ENCODE measurements around the gene TRNAU1AP.

The TRNAU1AP gene

GRCh38 chr1:28604411-28604810 lies 51.5 kb downstream of the TRNAU1AP start:
- no peak for DNase-seq (ENCODE audit: low read depth)
- H3K4me3 ChIP-seq (ENCODE audit: low read depth, low read length) = no peak overlapping the region
- TF ChIP-seq CTCF (IDR thresholded peaks at IDR 0.05; ENCODE audit: low read depth, low read length, missing control alignments) = no peak

- no peak overlapping the region for H3K4me3 ChIP-seq (ENCODE audit: low read depth, low read length)
- DNase-seq (ENCODE audit: low read depth) = no peak
- no peak for TF ChIP-seq CTCF (IDR thresholded peaks at IDR 0.05; ENCODE audit: low read depth, low read length, missing control alignments)
These were observed 52.1 kb downstream of the TRNAU1AP start for GRCh38 chr1:28604962-28605361.

- no peak overlapping the region for H3K4me3 ChIP-seq (ENCODE audit: low read depth, low read length)
- no peak for DNase-seq (ENCODE audit: low read depth)
- no peak for TF ChIP-seq CTCF (IDR thresholded peaks at IDR 0.05; ENCODE audit: low read depth, low read length, missing control alignments)
These were observed 53.9 kb downstream of the TRNAU1AP start for GRCh38 chr1:28606771-28607170.

- no peak for DNase-seq (ENCODE audit: low read depth)
- no peak for TF ChIP-seq CTCF (IDR thresholded peaks at IDR 0.05; ENCODE audit: low read depth, low read length, missing control alignments)
- no peak overlapping the region for H3K4me3 ChIP-seq (ENCODE audit: low read depth, low read length)
These were observed 60.3 kb downstream of the TRNAU1AP start for GRCh38 chr1:28613175-28613574.

Measured in GM12864 (cell line).